ENCODE results near the gene DCX.

DCX gene

GRCh38 chrX:111284631-111285293 is 127.2 kb downstream of the DCX start:
- no peak for TF ChIP-seq CTCF (IDR thresholded peaks at IDR 0.05; ENCODE audit: insufficient read depth, missing control alignments)
- DNase-seq (ENCODE audit: insufficient read length, low spot score) (no peak), FAIRE-seq (no peak)

GRCh38 chrX:111283446-111283845 is 128.5 kb downstream of the DCX start:
- TF ChIP-seq CTCF (IDR thresholded peaks at IDR 0.05; ENCODE audit: insufficient read depth, missing control alignments), result no peak
- DNase-seq (ENCODE audit: insufficient read length, low spot score), result no peak
- no peak for FAIRE-seq

- DNase-seq (ENCODE audit: insufficient read length, low spot score) (no peak), FAIRE-seq (no peak)
- no peak for TF ChIP-seq CTCF (IDR thresholded peaks at IDR 0.05; ENCODE audit: insufficient read depth, missing control alignments)
Measured at GRCh38 chrX:111282991-111283390, 129.0 kb downstream of the DCX start.

- TF ChIP-seq CTCF (IDR thresholded peaks at IDR 0.05; ENCODE audit: insufficient read depth, missing control alignments), result no peak
- FAIRE-seq (no peak), DNase-seq (ENCODE audit: insufficient read length, low spot score) (no peak)
Measured at GRCh38 chrX:111282139-111282538, 129.9 kb downstream of the DCX start.

GRCh38 chrX:111270339-111270738 is 141.7 kb downstream of the DCX start, which contains the start of gene CAPN6:
Gene CAPN6 (minus strand): TSS chrX:111270483. CDS start chrX:111263936, 6,547 bp downstream.
- no peak for FAIRE-seq
- DNase-seq (ENCODE audit: insufficient read length, low spot score), result no peak
- no peak for TF ChIP-seq CTCF (IDR thresholded peaks at IDR 0.05; ENCODE audit: insufficient read depth, missing control alignments)

- TF ChIP-seq CTCF (IDR thresholded peaks at IDR 0.05; ENCODE audit: insufficient read depth, missing control alignments), result no peak
- DNase-seq (ENCODE audit: insufficient read length, low spot score) (no peak), FAIRE-seq (no peak)
Measured at GRCh38 chrX:111268506-111268905, 143.5 kb downstream of the DCX start.

GRCh38 chrX:111265486-111265885 is 146.5 kb downstream of the DCX start:
- no peak for TF ChIP-seq CTCF (IDR thresholded peaks at IDR 0.05; ENCODE audit: insufficient read depth, missing control alignments)
- no peak for FAIRE-seq
- DNase-seq (ENCODE audit: insufficient read length, low spot score), result no peak

Measured in D721Med (cell line).